ENCODE measurements around the gene MOCS1.

DNA sequence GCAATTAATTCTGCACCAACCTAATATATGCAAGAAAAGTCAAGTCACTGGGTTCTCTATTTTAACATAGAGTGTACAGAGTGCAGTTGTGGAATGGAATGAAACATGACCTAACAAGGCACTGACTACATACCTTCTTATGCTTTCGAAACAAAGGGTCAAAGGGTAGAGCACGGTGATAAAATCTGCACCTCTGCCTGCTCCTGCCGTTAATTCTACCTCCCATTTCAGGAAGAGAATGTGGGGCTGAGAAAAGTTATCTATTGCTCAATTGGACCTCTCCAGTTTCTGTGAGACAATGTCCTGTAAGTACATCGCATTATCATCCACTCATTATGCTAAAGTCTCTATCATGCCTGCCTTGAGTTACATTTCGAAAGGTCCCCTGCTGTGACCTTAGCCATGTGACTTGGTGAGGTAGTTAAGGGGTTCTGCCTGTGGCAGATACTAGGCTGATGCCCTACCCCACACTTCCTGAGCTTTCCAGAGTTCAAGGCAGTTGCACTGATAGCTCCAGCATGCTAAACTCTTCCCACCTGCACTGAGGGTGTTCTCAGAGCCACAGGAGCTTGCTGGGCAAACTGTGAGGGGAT lies 14.0 kb upstream of the MOCS1 start:
- TF ChIP-seq, protein P1, sequence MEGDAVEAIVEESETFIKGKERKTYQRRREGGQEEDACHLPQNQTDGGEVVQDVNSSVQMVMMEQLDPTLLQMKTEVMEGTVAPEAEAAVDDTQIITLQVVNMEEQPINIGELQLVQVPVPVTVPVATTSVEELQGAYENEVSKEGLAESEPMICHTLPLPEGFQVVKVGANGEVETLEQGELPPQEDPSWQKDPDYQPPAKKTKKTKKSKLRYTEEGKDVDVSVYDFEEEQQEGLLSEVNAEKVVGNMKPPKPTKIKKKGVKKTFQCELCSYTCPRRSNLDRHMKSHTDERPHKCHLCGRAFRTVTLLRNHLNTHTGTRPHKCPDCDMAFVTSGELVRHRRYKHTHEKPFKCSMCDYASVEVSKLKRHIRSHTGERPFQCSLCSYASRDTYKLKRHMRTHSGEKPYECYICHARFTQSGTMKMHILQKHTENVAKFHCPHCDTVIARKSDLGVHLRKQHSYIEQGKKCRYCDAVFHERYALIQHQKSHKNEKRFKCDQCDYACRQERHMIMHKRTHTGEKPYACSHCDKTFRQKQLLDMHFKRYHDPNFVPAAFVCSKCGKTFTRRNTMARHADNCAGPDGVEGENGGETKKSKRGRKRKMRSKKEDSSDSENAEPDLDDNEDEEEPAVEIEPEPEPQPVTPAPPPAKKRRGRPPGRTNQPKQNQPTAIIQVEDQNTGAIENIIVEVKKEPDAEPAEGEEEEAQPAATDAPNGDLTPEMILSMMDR (IDR thresholded peaks at IDR 0.05), result no peak
- no peak for TF ChIP-seq POLR2A (IDR thresholded peaks at IDR 0.05)
